Measurements from ENCODE around the gene PLSCR1.
"Not testable (repeated sequence)": the region's sequence is repeated elsewhere in the genome, so short reads cannot be mapped to it uniquely, and the experiment has no call there.

PLSCR1 gene

DNA sequence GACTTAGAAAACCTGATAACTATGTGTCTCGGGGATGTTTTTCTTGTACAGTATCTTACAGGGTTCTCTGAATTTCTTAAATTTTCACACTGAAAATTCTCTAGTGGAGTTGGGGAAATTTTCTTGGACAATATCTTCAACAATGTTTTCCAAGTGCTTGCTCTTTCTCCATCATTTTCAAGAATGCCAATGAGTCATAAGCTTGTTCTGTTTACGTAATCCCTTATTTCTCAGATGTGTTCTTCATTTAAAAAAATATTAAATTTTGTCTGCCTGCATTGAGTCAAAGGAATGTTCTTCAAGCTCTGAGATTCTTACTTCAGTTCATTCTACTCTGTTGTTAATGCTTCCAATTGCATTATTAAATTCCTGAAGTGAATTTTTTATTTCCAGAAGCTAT lies 53.1 kb downstream of the PLSCR1 start:
- Histone ChIP-seq H3K9ac (ENCODE audit: low read length) (no peak overlapping the region), H3K9me2 (ENCODE audit: low read depth, low read length) (no peaks in the 10 kb centered on the region), H3K9me3 (ENCODE audit: low read length) (no peaks in the 10 kb centered on the region), H4K20me1 (ENCODE audit: insufficient read depth, low read length) (no peaks in the 10 kb centered on the region), H2AFZ (ENCODE audit: low read length) (no peak overlapping the region), H3K79me2 (ENCODE audit: insufficient read depth, low read length) (no peaks in the 10 kb centered on the region), H3K27me3 (ENCODE audit: insufficient read depth, low read length) (no peaks in the 10 kb centered on the region), H3K4me3 (ENCODE audit: low read depth, low read length, poor library complexity, severe bottlenecking) (no peak overlapping the region), H3K36me3 (ENCODE audit: insufficient read depth, low read length) (no peaks in the 10 kb centered on the region), H3K27ac (ENCODE audit: low read depth, low read length, poor library complexity, severe bottlenecking) (no peak overlapping the region), H3F3A (ENCODE audit: insufficient read depth, low read length) (no peaks in the 10 kb centered on the region), H3K4me2 (ENCODE audit: low read length) (no peak overlapping the region), H3K4me1 (ENCODE audit: insufficient read depth, low read length, severe bottlenecking) (no peaks in the 10 kb centered on the region)
- TF ChIP-seq, protein P1, sequence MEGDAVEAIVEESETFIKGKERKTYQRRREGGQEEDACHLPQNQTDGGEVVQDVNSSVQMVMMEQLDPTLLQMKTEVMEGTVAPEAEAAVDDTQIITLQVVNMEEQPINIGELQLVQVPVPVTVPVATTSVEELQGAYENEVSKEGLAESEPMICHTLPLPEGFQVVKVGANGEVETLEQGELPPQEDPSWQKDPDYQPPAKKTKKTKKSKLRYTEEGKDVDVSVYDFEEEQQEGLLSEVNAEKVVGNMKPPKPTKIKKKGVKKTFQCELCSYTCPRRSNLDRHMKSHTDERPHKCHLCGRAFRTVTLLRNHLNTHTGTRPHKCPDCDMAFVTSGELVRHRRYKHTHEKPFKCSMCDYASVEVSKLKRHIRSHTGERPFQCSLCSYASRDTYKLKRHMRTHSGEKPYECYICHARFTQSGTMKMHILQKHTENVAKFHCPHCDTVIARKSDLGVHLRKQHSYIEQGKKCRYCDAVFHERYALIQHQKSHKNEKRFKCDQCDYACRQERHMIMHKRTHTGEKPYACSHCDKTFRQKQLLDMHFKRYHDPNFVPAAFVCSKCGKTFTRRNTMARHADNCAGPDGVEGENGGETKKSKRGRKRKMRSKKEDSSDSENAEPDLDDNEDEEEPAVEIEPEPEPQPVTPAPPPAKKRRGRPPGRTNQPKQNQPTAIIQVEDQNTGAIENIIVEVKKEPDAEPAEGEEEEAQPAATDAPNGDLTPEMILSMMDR (IDR thresholded peaks at IDR 0.05; ENCODE audit: low read length), result no peak
- TF ChIP-seq EZH2 (IDR thresholded peaks at IDR 0.05; ENCODE audit: borderline replicate concordance, low read length), result no peak

DNA sequence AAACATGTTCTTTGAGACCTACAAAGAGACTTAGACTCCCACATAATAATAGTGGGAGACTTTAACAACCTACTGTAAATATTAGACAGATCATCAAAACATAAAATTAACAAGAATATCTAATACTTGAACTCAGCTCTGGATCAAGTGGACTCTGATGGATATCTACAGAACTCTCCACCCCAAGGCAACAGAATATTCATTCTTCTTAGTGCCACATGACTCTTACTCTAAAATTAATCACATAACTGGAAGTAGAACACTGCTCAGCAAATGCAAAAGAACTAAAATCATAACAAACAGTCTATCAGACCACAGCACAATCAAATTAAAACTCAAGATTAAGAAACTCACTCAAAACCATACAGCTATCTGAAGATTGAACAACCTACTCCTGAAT lies 59.1 kb downstream of the PLSCR1 start:
- Histone ChIP-seq H4K20me1 (ENCODE audit: insufficient read depth, low read length) (no peaks in the 10 kb centered on the region), H3K79me2 (ENCODE audit: insufficient read depth, low read length) (no peaks in the 10 kb centered on the region), H3K9ac (ENCODE audit: low read length) (no peak overlapping the region), H2AFZ (ENCODE audit: low read length) (no peak overlapping the region), H3K4me2 (ENCODE audit: low read length) (no peak overlapping the region), H3K27ac (ENCODE audit: low read depth, low read length, poor library complexity, severe bottlenecking) (no peak overlapping the region), H3K9me3 (ENCODE audit: low read length) (no peaks in the 10 kb centered on the region), H3K9me2 (ENCODE audit: low read depth, low read length) (no peaks in the 10 kb centered on the region), H3K4me3 (ENCODE audit: low read depth, low read length, poor library complexity, severe bottlenecking) (no peak overlapping the region), H3K27me3 (ENCODE audit: insufficient read depth, low read length) (no peaks in the 10 kb centered on the region), H3F3A (ENCODE audit: insufficient read depth, low read length) (no peaks in the 10 kb centered on the region), H3K4me1 (ENCODE audit: insufficient read depth, low read length, severe bottlenecking) (no peaks in the 10 kb centered on the region), H3K36me3 (ENCODE audit: insufficient read depth, low read length) (no peaks in the 10 kb centered on the region)
- TF ChIP-seq, protein P1 (IDR thresholded peaks at IDR 0.05; ENCODE audit: low read length), result no peak
- no peak for TF ChIP-seq EZH2 (IDR thresholded peaks at IDR 0.05; ENCODE audit: borderline replicate concordance, low read length)

GRCh38 chr3:146476094-146476740 lies 68.2 kb downstream of the PLSCR1 start:
- Histone ChIP-seq H3K36me3 (ENCODE audit: insufficient read depth, low read length) (no peaks in the 10 kb centered on the region), H3K27me3 (ENCODE audit: insufficient read depth, low read length) (no peaks in the 10 kb centered on the region), H3K4me1 (ENCODE audit: insufficient read depth, low read length, severe bottlenecking) (no peaks in the 10 kb centered on the region), H3K4me3 (ENCODE audit: low read depth, low read length, poor library complexity, severe bottlenecking) (no peak overlapping the region), H3K9ac (ENCODE audit: low read length) (no peak overlapping the region), H3F3A (ENCODE audit: insufficient read depth, low read length) (no peaks in the 10 kb centered on the region), H3K4me2 (ENCODE audit: low read length) (no peak overlapping the region), H3K9me3 (ENCODE audit: low read length) (no peaks in the 10 kb centered on the region), H2AFZ (ENCODE audit: low read length) (no peak overlapping the region), H3K9me2 (ENCODE audit: low read depth, low read length) (no peaks in the 10 kb centered on the region), H4K20me1 (ENCODE audit: insufficient read depth, low read length) (no peaks in the 10 kb centered on the region), H3K79me2 (ENCODE audit: insufficient read depth, low read length) (no peaks in the 10 kb centered on the region), H3K27ac (ENCODE audit: low read depth, low read length, poor library complexity, severe bottlenecking) (no peak overlapping the region)
- TF ChIP-seq, protein P1 (IDR thresholded peaks at IDR 0.05; ENCODE audit: low read length), result no peak
- TF ChIP-seq EZH2 (IDR thresholded peaks at IDR 0.05; ENCODE audit: borderline replicate concordance, low read length), result no peak

DNA sequence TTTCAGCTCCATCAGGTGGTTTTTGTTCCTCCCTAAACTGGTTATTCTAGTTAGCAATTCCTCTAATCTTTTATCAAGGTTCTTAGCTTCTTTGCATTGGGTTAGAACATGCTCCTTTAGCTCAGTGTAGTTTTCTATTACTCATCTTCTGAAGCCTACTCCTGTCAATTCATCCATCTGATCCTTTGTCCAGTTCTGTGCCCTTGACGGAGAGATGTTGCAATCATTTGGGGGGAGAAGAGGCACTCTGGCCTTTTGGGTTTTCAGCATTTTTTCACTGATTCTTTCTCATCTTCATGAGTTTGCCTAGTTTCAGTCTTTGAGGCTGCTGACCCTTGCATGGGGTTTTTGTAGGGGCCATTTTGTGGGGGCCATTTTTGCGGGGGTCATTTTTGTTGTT lies 69.4 kb downstream of the PLSCR1 start:
- not testable (repeated sequence) for H3K9me3 ChIP-seq (ENCODE audit: low read length); H3K4me1 ChIP-seq (ENCODE audit: insufficient read depth, low read length, severe bottlenecking); H3K79me2 ChIP-seq (ENCODE audit: insufficient read depth, low read length); H3K4me2 ChIP-seq (ENCODE audit: low read length); H3K4me3 ChIP-seq (ENCODE audit: low read depth, low read length, poor library complexity, severe bottlenecking); H3F3A ChIP-seq (ENCODE audit: insufficient read depth, low read length); H3K9me2 ChIP-seq (ENCODE audit: low read depth, low read length); H3K27me3 ChIP-seq (ENCODE audit: insufficient read depth, low read length); H2AFZ ChIP-seq (ENCODE audit: low read length); H3K9ac ChIP-seq (ENCODE audit: low read length); H3K27ac ChIP-seq (ENCODE audit: low read depth, low read length, poor library complexity, severe bottlenecking); H4K20me1 ChIP-seq (ENCODE audit: insufficient read depth, low read length); H3K36me3 ChIP-seq (ENCODE audit: insufficient read depth, low read length)
